ENCODE measurements around the gene ATP2C2.

ATP2C2 gene, protein sequence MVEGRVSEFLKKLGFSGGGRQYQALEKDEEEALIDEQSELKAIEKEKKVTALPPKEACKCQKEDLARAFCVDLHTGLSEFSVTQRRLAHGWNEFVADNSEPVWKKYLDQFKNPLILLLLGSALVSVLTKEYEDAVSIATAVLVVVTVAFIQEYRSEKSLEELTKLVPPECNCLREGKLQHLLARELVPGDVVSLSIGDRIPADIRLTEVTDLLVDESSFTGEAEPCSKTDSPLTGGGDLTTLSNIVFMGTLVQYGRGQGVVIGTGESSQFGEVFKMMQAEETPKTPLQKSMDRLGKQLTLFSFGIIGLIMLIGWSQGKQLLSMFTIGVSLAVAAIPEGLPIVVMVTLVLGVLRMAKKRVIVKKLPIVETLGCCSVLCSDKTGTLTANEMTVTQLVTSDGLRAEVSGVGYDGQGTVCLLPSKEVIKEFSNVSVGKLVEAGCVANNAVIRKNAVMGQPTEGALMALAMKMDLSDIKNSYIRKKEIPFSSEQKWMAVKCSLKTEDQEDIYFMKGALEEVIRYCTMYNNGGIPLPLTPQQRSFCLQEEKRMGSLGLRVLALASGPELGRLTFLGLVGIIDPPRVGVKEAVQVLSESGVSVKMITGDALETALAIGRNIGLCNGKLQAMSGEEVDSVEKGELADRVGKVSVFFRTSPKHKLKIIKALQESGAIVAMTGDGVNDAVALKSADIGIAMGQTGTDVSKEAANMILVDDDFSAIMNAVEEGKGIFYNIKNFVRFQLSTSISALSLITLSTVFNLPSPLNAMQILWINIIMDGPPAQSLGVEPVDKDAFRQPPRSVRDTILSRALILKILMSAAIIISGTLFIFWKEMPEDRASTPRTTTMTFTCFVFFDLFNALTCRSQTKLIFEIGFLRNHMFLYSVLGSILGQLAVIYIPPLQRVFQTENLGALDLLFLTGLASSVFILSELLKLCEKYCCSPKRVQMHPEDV

DNA sequence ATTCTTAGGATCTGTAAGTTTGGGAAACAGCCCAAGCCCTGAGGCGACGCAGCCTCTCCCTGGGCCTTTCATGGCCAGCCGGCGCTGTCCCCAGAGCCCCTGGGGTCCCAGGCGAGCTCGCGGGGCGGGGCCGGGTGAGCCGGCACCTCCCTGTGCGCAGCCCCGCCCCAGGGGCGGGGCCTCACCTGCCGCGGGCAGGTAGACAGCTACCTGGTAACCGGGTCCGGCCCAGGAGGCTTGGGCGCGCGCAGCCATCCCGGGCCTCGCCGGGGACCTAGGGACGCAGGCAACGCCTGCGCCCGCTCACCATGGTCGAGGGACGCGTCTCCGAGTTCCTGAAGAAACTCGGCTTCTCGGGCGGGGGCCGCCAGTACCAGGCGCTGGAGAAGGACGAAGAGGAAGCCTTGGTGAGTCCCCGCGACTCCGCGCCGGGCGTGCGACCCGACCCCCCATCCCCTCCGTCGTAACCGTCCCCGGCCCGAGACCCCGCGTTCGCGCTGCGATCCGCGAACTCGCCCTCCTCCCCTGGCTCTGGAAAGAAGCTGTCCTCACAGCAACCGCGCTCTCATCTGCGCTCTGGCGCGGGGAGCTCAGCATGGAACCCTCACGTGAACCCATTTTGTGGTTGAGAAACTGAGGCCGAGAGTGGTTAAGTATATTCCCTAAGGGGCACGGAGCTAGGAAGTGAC lies at the start of gene ATP2C2:
TSS of gene ATP2C2 (plus strand) at position 231 of the 689 bp plus-strand sequence. CDS start at position 309, 78 bp downstream.
- DNase-seq (ENCODE audit: low read depth), result no peak

DNA sequence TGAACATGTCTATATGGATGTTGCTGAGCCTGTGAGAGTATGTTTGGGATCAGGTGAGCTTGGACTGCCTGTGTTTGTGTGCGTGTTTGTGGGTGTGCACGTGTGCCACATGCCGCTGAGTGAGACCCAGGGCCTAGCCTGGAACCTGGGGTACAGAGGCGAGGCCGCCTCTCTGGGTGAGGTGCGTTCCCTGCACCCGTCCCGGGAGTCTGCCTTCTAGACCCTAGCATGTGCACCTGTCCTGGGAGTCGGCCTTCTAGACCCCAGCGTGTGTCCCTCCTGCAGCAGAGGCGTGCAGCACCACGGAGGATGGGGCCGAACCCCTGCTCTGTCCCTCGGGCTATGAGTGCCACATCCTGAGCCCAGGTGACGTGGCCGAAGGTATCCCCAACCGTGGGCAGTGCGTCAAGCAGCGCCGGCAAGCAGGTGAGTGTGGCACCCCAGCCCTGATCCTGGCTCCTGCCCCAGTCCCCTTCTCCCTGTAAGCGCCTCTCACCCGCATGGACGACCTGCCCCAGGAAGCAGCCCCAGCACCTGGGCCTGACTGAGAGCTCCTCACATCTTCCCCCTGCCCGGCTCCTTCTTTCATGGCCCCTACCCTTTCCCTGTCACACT lies 49.1 kb upstream of the ATP2C2 start:
- DNase-seq (ENCODE audit: low read depth), result no peak
- no peak overlapping the region for H3K4me3 ChIP-seq (ENCODE audit: low read depth, low read length)
- TF ChIP-seq, protein P1, sequence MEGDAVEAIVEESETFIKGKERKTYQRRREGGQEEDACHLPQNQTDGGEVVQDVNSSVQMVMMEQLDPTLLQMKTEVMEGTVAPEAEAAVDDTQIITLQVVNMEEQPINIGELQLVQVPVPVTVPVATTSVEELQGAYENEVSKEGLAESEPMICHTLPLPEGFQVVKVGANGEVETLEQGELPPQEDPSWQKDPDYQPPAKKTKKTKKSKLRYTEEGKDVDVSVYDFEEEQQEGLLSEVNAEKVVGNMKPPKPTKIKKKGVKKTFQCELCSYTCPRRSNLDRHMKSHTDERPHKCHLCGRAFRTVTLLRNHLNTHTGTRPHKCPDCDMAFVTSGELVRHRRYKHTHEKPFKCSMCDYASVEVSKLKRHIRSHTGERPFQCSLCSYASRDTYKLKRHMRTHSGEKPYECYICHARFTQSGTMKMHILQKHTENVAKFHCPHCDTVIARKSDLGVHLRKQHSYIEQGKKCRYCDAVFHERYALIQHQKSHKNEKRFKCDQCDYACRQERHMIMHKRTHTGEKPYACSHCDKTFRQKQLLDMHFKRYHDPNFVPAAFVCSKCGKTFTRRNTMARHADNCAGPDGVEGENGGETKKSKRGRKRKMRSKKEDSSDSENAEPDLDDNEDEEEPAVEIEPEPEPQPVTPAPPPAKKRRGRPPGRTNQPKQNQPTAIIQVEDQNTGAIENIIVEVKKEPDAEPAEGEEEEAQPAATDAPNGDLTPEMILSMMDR (IDR thresholded peaks at IDR 0.05; ENCODE audit: low read depth, low read length, missing control alignments), result no peak

More for the DNA sequence above, at the start of gene ATP2C2:
- TF ChIP-seq, protein P1 (IDR thresholded peaks at IDR 0.05; ENCODE audit: low read depth, low read length, missing control alignments), result no peak
- H3K4me3 ChIP-seq (ENCODE audit: low read depth, low read length), result no peak within 1 kb of the TSS

DNA sequence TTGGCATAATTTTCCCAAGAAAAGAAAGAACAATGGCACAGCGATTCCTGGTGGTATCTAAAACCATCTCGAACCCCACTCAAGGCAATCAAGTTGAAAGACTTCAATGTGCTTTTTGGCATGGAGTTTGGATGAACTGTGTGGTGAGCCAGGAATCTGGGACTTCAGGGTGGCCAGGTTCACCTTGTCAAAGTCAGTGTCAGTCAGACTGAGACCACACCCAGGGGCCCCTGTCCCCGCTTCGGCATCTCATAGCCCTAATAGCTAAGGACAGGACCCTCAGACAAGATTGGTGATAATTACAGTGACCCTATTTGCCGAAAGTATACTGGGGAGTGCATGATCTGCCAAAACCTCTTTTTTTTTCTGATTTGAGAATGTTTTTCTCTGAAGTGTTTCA lies 47.8 kb upstream of the ATP2C2 start:
- H3K4me3 ChIP-seq (ENCODE audit: low read depth, low read length), result no peak overlapping the region
- TF ChIP-seq, protein P1 (IDR thresholded peaks at IDR 0.05; ENCODE audit: low read depth, low read length, missing control alignments), result no peak
- no peak for DNase-seq (ENCODE audit: low read depth)

DNA sequence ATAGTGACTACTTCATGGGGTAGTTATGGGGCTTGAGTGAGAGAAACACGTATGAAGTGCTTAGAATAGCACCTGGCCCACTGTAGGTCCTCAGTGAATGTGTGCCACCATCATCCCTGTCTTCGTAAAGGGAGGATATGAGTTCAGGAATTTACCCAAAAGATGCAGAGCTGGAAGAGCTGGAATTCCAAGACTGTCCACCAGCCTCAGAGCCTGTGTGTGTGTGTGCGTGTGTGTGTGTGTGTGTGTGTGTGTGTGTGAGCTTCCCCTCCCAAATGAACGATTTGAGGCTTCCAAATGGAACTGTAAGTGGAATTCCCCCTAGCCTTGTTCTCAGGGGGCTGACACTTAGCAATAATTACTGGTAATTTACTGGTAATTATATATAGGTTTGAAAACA lies 46.4 kb upstream of the ATP2C2 start:
- TF ChIP-seq, protein P1 (IDR thresholded peaks at IDR 0.05; ENCODE audit: low read depth, low read length, missing control alignments), result no peak
- H3K4me3 ChIP-seq (ENCODE audit: low read depth, low read length), result no peak overlapping the region
- no peak for DNase-seq (ENCODE audit: low read depth)

DNA sequence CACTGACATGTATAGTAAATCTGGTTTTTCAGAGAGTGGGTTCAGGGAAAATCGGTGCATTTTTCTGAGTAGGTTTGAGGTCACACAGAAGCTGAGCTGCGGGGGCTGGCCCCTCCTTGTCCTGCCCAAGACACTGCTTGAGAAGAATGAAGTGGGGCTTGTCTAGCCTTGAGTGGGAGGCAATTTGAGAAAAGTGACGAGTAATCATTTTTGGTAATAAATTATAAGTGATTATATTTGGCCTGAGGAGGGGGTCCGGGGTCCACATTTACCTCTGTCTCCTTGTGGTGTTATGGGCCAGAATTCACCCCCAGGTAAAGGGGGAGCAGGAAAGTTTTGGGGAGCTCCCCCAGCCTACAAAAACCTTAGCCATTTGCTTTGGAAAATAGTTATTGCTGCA lies 45.6 kb upstream of the ATP2C2 start:
- H3K4me3 ChIP-seq (ENCODE audit: low read depth, low read length), result no peak overlapping the region
- TF ChIP-seq, protein P1 (IDR thresholded peaks at IDR 0.05; ENCODE audit: low read depth, low read length, missing control alignments), result no peak
- DNase-seq (ENCODE audit: low read depth), result no peak

DNA sequence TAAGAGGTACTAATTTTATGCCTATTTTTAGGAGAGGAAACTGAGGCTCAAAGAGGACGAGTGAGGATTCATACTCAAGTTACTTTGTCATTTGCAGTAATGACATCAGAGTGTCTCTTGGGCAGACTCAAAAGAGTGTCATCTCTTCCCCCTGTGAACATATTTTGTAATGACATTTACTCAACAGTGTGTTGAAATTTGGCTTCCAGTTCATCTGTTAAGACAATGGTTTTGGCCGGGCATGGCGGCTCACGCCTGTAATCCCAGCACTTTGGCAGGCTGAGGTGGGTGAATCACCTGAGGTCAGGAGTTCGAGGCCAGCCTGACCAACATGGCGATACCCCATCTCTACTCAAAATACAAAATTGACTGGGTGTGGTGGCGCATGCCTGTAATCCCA lies 44.7 kb upstream of the ATP2C2 start:
- TF ChIP-seq, protein P1 (IDR thresholded peaks at IDR 0.05; ENCODE audit: low read depth, low read length, missing control alignments), result no peak
- no peak for DNase-seq (ENCODE audit: low read depth)

More for the DNA sequence above, 44.7 kb upstream of the ATP2C2 start:
- H3K4me3 ChIP-seq (ENCODE audit: low read depth, low read length), result no peak overlapping the region

Data from GM12864 (cell line).